Esophagus mucosa (tissue), 1 donor: ENCODE data around the gene OXSR1. TPM values are rescaled to one million over a fixed set of nuclear protein-coding genes. Genes with fewer than 3 reads are reported as not detected.
A peak's percentile ranks its signal among the peaks of the same experiment; 100 is the strongest.
"Not testable (repeated sequence)": the region's sequence is repeated elsewhere in the genome, so short reads cannot be mapped to it uniquely, and the experiment has no call there.

Experiments
- ATAC-seq: fragments of 200-7000 bp; cut with Tn5 transposase; one replicate; pipeline ENCODE4 v1.9.1; 2020
- total RNA-seq: library from RNA; stranded (reverse); gene quantifications from one replicate; pipeline ENCODE4 v1.2.4, GENCODE V29; 2023
- donor health status: DM: yes; HTN: yes; CAD: no.

Gene OXSR1
- total RNA-seq, 1 donor from 2014 or later: 39.6 TPM

GRCh38 chr3:38235466-38235865 lies 70.1 kb downstream of the OXSR1 start:
- ATAC-seq: peak; percentile 48

- no peak for ATAC-seq
Observed at GRCh38 chr3:38238416-38239008, 73.2 kb downstream of the OXSR1 start.

GRCh38 chr3:38242812-38243211 lies 77.5 kb downstream of the OXSR1 start:
- ATAC-seq: not testable (repeated sequence)

GRCh38 chr3:38245930-38246329 lies 80.6 kb downstream of the OXSR1 start:
- ATAC-seq: no peak

GRCh38 chr3:38247366-38248035 lies 82.2 kb downstream of the OXSR1 start:
- ATAC-seq: peak; percentile 93

GRCh38 chr3:38250198-38250597 lies 84.9 kb downstream of the OXSR1 start:
- no peak for ATAC-seq

- no peak for ATAC-seq
Observed at GRCh38 chr3:38251197-38251596, 85.9 kb downstream of the OXSR1 start.

GRCh38 chr3:38253704-38254103 lies 88.4 kb downstream of the OXSR1 start:
- ATAC-seq: no peak

GRCh38 chr3:38254872-38255271 lies 89.5 kb downstream of the OXSR1 start:
- no peak for ATAC-seq

GRCh38 chr3:38255627-38256026 lies 90.3 kb downstream of the OXSR1 start:
- no peak for ATAC-seq

- ATAC-seq: no peak
Observed at GRCh38 chr3:38257583-38257982, 92.2 kb downstream of the OXSR1 start.

GRCh38 chr3:38260474-38260873 lies 95.1 kb downstream of the OXSR1 start:
- ATAC-seq: no peak

- peak; percentile 77 for ATAC-seq
Observed at GRCh38 chr3:38264353-38264771, 99.0 kb downstream of the OXSR1 start.

- no peak for ATAC-seq
Observed at GRCh38 chr3:38264779-38265178, 99.4 kb downstream of the OXSR1 start.

GRCh38 chr3:38265604-38266307 lies 100.4 kb downstream of the OXSR1 start, which contains the start of gene SLC22A13:
TSS of gene SLC22A13 (plus strand) at chr3:38265812. CDS start at chr3:38265861, 49 bp downstream.
- no peak for ATAC-seq

GRCh38 chr3:38266810-38267209 lies 101.5 kb downstream of the OXSR1 start:
- no peak for ATAC-seq

- ATAC-seq: no peak
Observed at GRCh38 chr3:38267662-38268061, 102.3 kb downstream of the OXSR1 start.

GRCh38 chr3:38268087-38268486 lies 102.8 kb downstream of the OXSR1 start:
- no peak for ATAC-seq

GRCh38 chr3:38268522-38268921 lies 103.2 kb downstream of the OXSR1 start:
- ATAC-seq: no peak

GRCh38 chr3:38270606-38271005 lies 105.3 kb downstream of the OXSR1 start:
- ATAC-seq: no peak

GRCh38 chr3:38271553-38271952 lies 106.2 kb downstream of the OXSR1 start:
- no peak for ATAC-seq

GRCh38 chr3:38274864-38275649 lies 109.7 kb downstream of the OXSR1 start:
- no peak for ATAC-seq

- no peak for ATAC-seq
Observed at GRCh38 chr3:38275658-38276057, 110.3 kb downstream of the OXSR1 start.
